ENCODE measurements around the gene ACSL6. TPM values are rescaled to one million over a fixed set of nuclear protein-coding genes. Genes with fewer than 3 reads are reported as not detected.

The ACSL6 gene
- total RNA-seq, 1 donor from 2014 or later: 0.19 TPM

GRCh38 chr5:131943916-131944315 lies 67.5 kb downstream of the ACSL6 start:
- H3K4me1 Mint-ChIP-seq (ENCODE audit: low read depth): peaks cover 4% of the 10 kb centered on the region
- no peaks in the 10 kb centered on the region for H3K36me3 Mint-ChIP-seq (ENCODE audit: insufficient read depth)
- DNase-seq (ENCODE audit: low spot score, unreplicated experiment): no peak
- TF ChIP-seq CTCF (IDR thresholded peaks at IDR 0.05; ENCODE audit: unreplicated experiment): no peak
- H3K4me3 Mint-ChIP-seq (ENCODE audit: low read depth): no peak overlapping the region
- H3K27ac Mint-ChIP-seq: no peak overlapping the region
- H3K27me3 Mint-ChIP-seq: no peaks in the 10 kb centered on the region
- H3K9me3 Mint-ChIP-seq (ENCODE audit: low read depth): no peaks in the 10 kb centered on the region

GRCh38 chr5:131942016-131942415 lies 69.4 kb downstream of the ACSL6 start:
- Mint-ChIP-seq H3K4me1 (ENCODE audit: low read depth) (no peaks in the 10 kb centered on the region), H3K27ac (no peak overlapping the region), H3K9me3 (ENCODE audit: low read depth) (no peaks in the 10 kb centered on the region), H3K36me3 (ENCODE audit: insufficient read depth) (no peaks in the 10 kb centered on the region), H3K4me3 (ENCODE audit: low read depth) (no peak overlapping the region), H3K27me3 (no peaks in the 10 kb centered on the region)
- TF ChIP-seq CTCF (IDR thresholded peaks at IDR 0.05; ENCODE audit: unreplicated experiment): no peak
- no peak for DNase-seq (ENCODE audit: low spot score, unreplicated experiment)

DNA sequence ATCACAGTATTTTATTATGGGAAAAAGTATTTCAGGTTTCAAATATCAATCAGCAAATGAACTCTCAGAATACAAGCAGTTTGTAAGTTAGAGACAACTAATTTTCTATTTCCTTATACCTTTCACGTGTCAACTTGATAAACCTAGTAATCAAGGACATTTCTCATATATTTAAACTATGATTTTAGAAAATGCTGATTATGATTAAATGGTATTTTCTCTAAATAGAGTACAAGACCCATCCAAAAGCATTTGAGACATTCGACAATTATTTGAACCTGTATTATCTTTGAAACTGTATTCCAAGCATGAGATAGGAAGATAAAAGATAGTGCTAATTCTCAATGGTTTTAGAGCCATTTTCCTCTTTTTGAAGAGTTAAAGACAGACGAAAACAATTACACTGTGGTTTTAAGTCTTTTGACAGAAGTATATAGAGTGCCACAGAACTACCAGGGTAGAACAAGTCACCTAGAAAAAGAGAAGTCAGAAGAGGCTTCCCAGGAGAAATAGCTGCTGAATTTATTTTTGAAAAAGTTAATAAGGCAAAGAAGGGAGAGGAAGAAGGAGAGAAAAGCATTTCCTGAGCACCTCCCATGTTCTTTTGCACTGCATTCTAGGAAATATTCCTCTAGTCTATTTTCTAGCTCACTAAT lies 71.6 kb downstream of the ACSL6 start:
- H3K4me3 Mint-ChIP-seq (ENCODE audit: low read depth): no peak overlapping the region
- H3K27ac Mint-ChIP-seq: no peak overlapping the region
- H3K9me3 Mint-ChIP-seq (ENCODE audit: low read depth): no peaks in the 10 kb centered on the region
- no peaks in the 10 kb centered on the region for H3K36me3 Mint-ChIP-seq (ENCODE audit: insufficient read depth)
- no peak for DNase-seq (ENCODE audit: low spot score, unreplicated experiment)
- TF ChIP-seq CTCF (IDR thresholded peaks at IDR 0.05; ENCODE audit: unreplicated experiment): no peak
- H3K27me3 Mint-ChIP-seq: no peaks in the 10 kb centered on the region
- H3K4me1 Mint-ChIP-seq (ENCODE audit: low read depth): no peaks in the 10 kb centered on the region

DNA sequence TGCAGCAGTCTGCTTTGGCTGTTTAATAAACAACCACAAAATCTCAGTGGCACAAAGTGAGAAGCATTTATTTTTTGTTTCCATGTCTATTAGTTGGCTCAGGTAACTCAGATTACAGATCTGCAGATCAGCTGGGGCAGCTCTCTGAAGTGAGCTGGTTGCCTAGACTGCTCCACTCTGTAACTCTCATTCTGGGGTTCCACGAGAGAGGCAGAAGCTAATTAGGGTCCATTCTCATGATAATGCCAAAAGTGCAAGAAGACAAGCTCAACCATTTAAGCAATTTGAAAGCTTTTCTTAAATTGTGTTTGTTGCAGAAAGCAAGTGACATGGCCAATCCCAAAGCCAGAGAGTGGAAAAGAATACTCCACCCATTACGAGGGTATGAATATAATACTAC lies 79.2 kb downstream of the ACSL6 start:
- no peak for DNase-seq (ENCODE audit: low spot score, unreplicated experiment)
- Mint-ChIP-seq H3K9me3 (ENCODE audit: low read depth) (peaks cover 17% of the 10 kb centered on the region), H3K36me3 (ENCODE audit: insufficient read depth) (no peaks in the 10 kb centered on the region), H3K4me1 (ENCODE audit: low read depth) (no peaks in the 10 kb centered on the region), H3K27me3 (no peaks in the 10 kb centered on the region), H3K27ac (no peak overlapping the region), H3K4me3 (ENCODE audit: low read depth) (no peak overlapping the region)
- TF ChIP-seq CTCF (IDR thresholded peaks at IDR 0.05; ENCODE audit: unreplicated experiment): no peak

- Mint-ChIP-seq H3K36me3 (ENCODE audit: insufficient read depth) (no peaks in the 10 kb centered on the region), H3K9me3 (ENCODE audit: low read depth) (peaks cover 26% of the 10 kb centered on the region), H3K4me3 (ENCODE audit: low read depth) (no peak overlapping the region), H3K27me3 (no peaks in the 10 kb centered on the region), H3K27ac (no peak overlapping the region), H3K4me1 (ENCODE audit: low read depth) (no peaks in the 10 kb centered on the region)
- TF ChIP-seq CTCF (IDR thresholded peaks at IDR 0.05; ENCODE audit: unreplicated experiment): no peak
- no peak for DNase-seq (ENCODE audit: low spot score, unreplicated experiment)
Observed at GRCh38 chr5:131928957-131929356, 82.5 kb downstream of the ACSL6 start.

Measured in progenitor cell of endocrine pancreas (in vitro differentiated cells).